NOMO-1 treated with dmso at 0.1 percent for 144 hours (cell line): ENCODE data around the gene ETV1.

Experiments used
- DNase-seq: peaks from one replicate; lab custom pipeline; 2025; ENCODE audit not compliant: unreplicated experiment; lab: John Stamatoyannopoulos, UW

The ETV1 gene

GRCh38 chr7:13987395-13987794 lies 2.1 kb downstream of the ETV1 start:
- DNase-seq: no peak

GRCh38 chr7:13986208-13986607 lies 3.3 kb downstream of the ETV1 start:
- no peak for DNase-seq

DNA sequence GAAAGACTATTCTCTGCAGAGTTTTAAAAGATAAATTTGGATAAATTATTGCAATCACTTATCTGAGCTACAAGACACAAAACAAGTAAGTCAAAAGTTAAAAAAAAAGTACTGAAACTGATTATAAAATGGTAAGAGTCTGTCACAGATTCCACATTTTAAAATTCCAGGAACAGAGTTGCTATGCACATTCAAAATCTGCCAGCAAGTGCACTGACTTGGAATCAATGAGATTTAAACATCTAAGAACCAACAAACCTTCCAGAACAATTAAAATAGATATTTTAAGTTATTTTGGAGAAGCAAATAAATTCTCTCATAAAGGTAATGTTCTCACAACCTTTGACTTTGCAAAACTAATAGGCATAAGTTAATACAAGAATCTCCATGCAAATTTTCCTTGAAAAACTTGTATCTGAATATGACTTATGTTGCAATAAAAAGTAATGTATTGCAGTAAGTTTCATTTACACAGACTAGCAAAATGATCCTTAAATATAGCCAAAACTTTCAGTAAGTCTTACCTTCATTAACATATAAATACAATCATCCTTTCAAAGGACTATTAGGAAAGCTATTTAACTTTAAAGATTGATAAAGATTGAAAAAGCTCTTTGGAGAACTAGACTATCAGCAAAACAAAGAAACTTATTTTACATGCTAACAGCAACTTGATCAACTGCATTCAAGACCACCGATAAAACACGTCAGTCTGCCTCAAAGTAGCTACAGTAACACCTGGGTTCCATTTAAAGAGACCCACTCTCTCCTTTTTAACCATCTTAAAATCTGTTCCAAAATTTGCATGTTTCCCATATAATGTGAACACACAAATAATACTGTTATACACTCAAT lies 4.4 kb downstream of the ETV1 start:
- DNase-seq: no peak

DNA sequence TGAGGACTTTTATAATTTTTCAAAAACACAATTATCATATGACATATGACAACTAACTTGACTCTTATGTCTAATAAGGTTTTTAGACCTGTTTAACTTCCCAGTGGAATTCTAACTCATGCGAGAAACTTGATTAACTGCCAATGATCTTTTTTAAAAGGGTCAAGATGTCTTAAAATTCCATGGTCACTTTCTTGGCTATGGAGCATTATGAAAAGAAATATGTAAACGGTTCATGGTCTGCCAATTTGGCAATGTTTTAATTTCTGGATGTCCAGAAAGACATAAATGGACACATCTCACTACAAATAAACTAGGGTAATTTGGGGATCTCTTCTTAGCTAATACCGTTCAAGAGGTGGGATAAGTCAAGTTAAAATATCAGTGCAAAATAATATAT lies 5.4 kb downstream of the ETV1 start:
- DNase-seq: no peak

DNA sequence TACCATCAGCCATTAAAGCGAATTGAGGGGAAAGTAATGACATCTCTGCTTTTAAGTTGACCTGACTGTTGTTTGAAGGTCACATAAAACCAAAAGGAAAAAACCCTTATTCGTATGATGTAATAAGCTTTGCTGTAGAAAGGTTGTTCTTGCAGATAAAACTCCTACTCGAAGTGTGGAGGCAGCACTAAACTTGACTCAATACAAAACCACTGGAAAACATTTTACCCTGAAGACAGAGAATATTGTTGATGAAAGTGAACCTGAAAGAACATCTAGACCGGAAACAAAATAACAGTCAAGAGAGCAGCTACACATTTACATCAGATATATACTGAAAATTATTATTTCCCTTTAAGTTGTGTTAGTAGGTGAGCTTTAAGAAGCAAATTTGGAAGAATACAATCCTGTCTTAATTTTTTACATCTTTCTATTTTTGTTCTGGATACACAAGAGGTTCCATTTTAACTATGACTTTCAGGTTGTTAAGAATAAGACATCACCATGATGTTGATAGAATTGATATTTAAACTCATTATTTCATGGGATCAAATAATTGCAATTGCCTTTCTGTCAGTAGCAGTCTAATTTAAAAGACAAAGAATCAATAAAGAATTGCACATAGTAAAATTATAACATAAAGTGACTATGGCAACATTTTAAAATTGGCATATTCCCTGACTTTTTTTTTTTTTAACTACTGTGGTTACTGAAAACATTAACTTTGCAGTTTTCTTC lies 6.4 kb downstream of the ETV1 start:
- DNase-seq: no peak

GRCh38 chr7:13981070-13981469 lies 8.4 kb downstream of the ETV1 start:
- DNase-seq: no peak

- DNase-seq: no peak
Measured at GRCh38 chr7:13980474-13980873, 9.0 kb downstream of the ETV1 start.

GRCh38 chr7:13979671-13980435 lies 9.6 kb downstream of the ETV1 start:
- DNase-seq: no peak

DNA sequence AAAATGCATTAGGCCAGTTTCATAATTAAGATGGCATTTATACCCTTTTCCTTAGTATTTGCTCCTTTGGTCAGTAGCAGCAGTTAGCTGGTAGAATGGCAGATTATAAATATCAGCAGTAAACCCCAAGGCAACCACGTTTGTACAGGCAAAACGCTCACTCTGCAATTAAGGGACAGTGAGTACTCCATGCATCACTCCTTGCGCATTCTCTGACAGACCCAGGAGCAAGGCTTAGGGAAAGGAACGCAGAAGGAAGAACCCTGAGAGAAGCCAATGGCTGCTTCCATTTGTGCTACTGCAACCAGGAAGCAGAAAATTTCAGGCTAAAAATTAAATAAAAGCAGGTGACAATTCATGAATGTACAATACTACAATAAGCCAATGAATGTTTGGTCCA lies 12.9 kb downstream of the ETV1 start:
- no peak for DNase-seq

DNA sequence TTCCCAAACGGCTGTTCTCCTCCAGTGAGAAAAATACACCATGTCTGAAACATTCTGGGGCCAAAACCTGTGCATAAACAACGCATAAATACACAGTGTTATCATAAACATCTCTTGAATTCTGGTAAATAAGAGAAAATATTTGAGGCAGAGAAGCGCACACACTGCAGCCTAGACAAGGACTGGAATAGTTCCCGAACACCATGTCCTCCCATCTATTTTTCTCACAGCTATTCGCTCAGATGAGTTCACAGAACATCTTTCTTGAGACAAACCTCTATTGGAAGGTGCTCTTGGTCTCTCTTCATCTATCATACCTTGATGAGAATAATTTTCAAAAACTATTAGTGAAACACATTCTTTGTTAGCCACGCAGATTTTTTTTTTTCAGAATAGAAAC lies 24.4 kb downstream of the ETV1 start:
- no peak for DNase-seq

DNA sequence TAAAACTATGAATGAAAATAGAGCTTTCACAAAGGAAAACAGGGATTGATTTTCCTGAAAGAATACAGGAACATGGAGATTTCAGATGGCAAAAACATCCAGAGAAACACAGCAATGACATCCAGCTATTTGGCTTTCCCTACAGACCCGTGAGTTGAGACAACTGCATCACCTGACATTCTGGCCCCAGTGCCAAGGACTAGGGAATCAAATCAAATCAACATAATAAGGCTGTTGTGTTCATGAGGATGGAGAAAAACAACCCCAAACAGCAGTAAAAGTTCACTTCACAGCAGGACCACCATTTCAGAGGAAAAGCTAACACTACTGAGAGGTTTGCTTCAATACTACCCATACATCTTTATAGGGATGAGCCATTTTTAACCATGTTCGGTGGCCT lies 25.5 kb downstream of the ETV1 start:
- no peak for DNase-seq

GRCh38 chr7:13955494-13955893 lies 34.0 kb downstream of the ETV1 start:
- no peak for DNase-seq

GRCh38 chr7:13953368-13953767 lies 36.1 kb downstream of the ETV1 start:
- no peak for DNase-seq

DNA sequence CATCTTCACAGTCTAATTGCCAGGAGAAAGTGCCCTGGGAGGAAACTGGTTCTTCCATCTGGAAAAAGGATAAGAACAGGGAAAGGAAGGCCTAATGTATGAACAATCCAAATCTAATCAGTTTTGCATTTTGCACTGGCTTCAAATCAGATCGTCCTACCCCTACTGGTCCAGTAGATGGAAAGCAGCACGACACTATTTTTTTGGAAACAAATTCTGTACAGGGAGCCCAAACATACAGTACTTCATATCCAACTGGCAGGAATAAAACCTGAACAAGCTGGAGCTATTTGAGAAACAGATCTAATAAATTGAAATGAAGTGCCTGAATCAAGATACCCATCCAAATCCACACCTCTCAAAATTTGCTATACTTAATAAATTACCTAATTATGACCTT lies 36.5 kb downstream of the ETV1 start:
- no peak for DNase-seq

DNA sequence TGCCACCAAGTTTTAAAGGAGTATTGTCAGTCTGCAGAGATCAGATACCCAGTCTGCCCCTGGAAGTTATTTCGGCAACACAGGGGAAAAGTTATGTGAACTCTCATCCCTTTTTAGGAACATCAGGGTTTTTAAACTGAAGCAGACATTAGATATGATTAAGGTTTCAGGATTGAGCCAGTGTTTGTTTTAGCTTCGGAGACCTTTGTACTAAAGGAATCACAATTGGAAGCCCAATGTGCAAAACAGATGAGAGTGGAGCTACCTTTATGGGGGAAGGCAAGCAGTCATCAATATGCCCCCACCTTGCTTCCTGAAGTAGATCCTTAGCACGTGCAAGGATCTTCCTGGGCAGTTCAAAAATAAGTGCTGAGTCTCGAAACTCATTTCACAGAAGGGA lies 39.5 kb downstream of the ETV1 start:
- DNase-seq: no peak

DNA sequence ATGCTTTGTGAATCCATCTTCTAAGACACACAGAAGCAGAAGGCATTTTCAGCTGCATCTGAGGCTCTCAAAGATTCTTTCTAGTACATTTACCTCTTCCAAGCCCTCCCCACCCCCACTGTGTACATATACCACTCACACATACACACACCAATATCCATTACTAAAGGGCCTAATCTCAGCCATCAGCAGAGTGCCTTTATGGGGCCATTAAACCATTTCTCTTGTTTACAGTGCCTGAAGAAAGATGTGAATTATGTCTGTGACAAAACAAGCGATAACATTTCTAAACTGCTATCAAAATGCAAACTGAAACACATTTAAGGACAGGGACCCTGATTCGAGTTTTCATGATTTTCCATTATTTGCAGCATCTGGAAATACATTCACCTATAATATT lies 40.0 kb downstream of the ETV1 start:
- DNase-seq: no peak

- no peak for DNase-seq
Measured at GRCh38 chr7:13948019-13948801, 41.3 kb downstream of the ETV1 start.

DNA sequence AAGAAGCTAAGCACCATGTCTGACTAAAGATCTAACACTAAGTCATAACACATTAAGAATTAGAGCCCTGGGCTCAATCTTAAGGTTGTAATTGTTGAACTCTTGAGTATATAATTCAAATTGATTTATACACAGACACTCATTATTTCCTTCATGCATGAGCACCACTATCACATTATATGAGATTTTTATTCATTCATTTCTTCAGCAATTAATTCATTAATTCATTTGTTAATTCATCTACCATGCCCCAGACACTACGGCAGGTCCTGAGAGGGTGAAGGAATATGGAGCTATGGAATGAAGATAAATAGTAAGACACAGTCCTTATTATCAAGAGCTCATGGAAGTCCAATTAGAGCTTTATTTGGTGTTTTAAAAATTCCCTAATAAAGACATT lies 41.9 kb downstream of the ETV1 start:
- DNase-seq: no peak

- DNase-seq: no peak
Measured at GRCh38 chr7:13946181-13946580, 43.3 kb downstream of the ETV1 start.

DNA sequence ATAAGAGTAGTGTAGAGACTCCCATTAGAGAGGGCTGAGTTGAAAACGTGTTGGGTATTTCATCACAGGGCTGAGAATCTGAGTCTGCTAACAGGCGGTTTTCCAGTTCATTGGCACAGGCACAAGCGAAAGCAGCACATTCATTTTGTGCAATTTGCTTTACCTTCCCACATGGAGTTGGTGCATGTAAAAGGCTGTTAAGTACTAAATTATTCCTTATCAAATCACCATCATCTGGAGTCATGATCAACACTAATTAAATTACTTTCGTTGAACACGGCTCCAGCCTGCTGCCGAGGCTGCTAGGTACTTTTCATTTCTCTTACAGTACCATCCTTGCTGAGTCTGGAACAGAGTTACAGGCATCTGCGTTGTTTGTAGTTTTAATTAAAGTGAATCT lies 43.8 kb downstream of the ETV1 start:
- DNase-seq: no peak

GRCh38 chr7:13933536-13933935 lies 55.9 kb downstream of the ETV1 start:
- no peak for DNase-seq
